SK-MEL-5 (cell line): Measurements from ENCODE around the gene RNASE1. TPM values are rescaled to one million over a fixed set of nuclear protein-coding genes. Genes with fewer than 3 reads are reported as not detected.

Experiments
- total RNA-seq: library from RNA; depleted of rRNA; stranded (reverse); fragments of >200 nt; shearing (Covaris generic); gene quantifications from 2 replicates; pipeline ENCODE4 v1.2.3, GENCODE V29; 2014; rRNA removed

RNASE1 gene
- total RNA-seq, 1 experiment from 2014 or later = 0.21 TPM

Other genes with a start within 250 kb of the RNASE1 start
- not detected in 2 replicates for gene RNASE9, start 241.8 kb downstream of the RNASE1 start, total RNA-seq
- 0.66 TPM in 1 of 2 replicates, not detected in the other for gene RNASE11, start 214.8 kb downstream of the RNASE1 start, total RNA-seq
- gene RNASE12, start 211.5 kb downstream of the RNASE1 start, total RNA-seq = not detected in 2 replicates
- not detected in 2 replicates for gene OR6S1, start 161.2 kb downstream of the RNASE1 start, total RNA-seq
- gene RNASE4, start 118.3 kb downstream of the RNASE1 start, total RNA-seq = 0.82 and 2.7 TPM in 2 replicates
- gene ANG, start 114.1 kb downstream of the RNASE1 start, total RNA-seq = 5.2 TPM in 2 replicates
- gene EDDM3A, start 57.0 kb downstream of the RNASE1 start, total RNA-seq = not detected in 2 replicates
- not detected in 2 replicates for gene EDDM3B, start 34.4 kb downstream of the RNASE1 start, total RNA-seq
- not detected in 2 replicates for gene RNASE6, start 21.6 kb downstream of the RNASE1 start, total RNA-seq
- not detected in 2 replicates for gene RNASE3, start 88.5 kb upstream of the RNASE1 start, total RNA-seq
- gene RNASE2, start 152.6 kb upstream of the RNASE1 start, total RNA-seq = not detected in 2 replicates
- gene METTL17, start 187.1 kb upstream of the RNASE1 start, total RNA-seq = 38.0 and 47.1 TPM in 2 replicates
- gene SLC39A2, start 196.4 kb upstream of the RNASE1 start, total RNA-seq = not detected in 2 replicates
- gene NDRG2, start 222.2 kb upstream of the RNASE1 start, total RNA-seq = 12.0 and 13.4 TPM in 2 replicates
- gene TPPP2, start 227.4 kb upstream of the RNASE1 start, total RNA-seq = not detected in 2 replicates
- gene RNASE13, start 232.0 kb upstream of the RNASE1 start, total RNA-seq = not detected in 2 replicates
- not detected in 2 replicates for gene RNASE7, start 239.5 kb upstream of the RNASE1 start, total RNA-seq